Spleen (tissue), 7 donors: Measurements from ENCODE around the gene ELOB.
A peak's percentile ranks its signal among the peaks of the same experiment; 100 is the strongest.

Source experiments
- CTCF ChIP-seq, 11 experiments: fragments of 200-600 bp in 7 of 11; fragments of 450-650 bp in 4 of 11; sonication (generic) in 4 of 11; IDR thresholded peaks in 8 of 11; conservative IDR thresholded peaks in 3 of 11; 1 replicate in 7 of 11; 2 replicates in 4 of 11; pipeline versions ENCODE4 v1.4.0 to v1.8.0; 2016 to 2021; ENCODE audit warnings: antibody characterized with exemption in 11 of 11, inconsistent platforms in 4 of 11, mild to moderate bottlenecking in 1 of 11
- POLR2A ChIP-seq, 3 donors: fragments of 450-650 bp; IDR thresholded peaks; one replicate each; pipeline ENCODE4 v1.5.1; 2017; ENCODE audit warnings: antibody characterized with exemption in 3 of 3, mild to moderate bottlenecking in 1 of 3
- POLR2AphosphoS5 ChIP-seq, 3 donors: sonication (generic); formaldehyde crosslinking; IDR thresholded peaks; one replicate each; pipeline ENCODE4 v1.5.1; 2017; ENCODE audit warnings: antibody characterized with exemption in 3 of 3
- donor health status: DM: no; HTN: no; CAD: no; lungs with moderate emphysema.
- donor health status: DM: no; HTN: no; CAD: no.
- donor health status: DM: no; HTN: no; CAD: no.

GRCh38 chr16:2757344-2757743, 19.7 kb downstream of the ELOB start:
- TF ChIP-seq CTCF (IDR thresholded peaks at IDR 0.05 in 8 of 11, conservative IDR thresholded peaks at IDR 0.05 in 3 of 11): no peak
- no peak for TF ChIP-seq POLR2A (IDR thresholded peaks at IDR 0.05)
- TF ChIP-seq POLR2AphosphoS5 (IDR thresholded peaks at IDR 0.05): peak in 1 of 3 donors; percentile 13
